ENCODE measurements around the gene CDH22.

The CDH22 gene

DNA sequence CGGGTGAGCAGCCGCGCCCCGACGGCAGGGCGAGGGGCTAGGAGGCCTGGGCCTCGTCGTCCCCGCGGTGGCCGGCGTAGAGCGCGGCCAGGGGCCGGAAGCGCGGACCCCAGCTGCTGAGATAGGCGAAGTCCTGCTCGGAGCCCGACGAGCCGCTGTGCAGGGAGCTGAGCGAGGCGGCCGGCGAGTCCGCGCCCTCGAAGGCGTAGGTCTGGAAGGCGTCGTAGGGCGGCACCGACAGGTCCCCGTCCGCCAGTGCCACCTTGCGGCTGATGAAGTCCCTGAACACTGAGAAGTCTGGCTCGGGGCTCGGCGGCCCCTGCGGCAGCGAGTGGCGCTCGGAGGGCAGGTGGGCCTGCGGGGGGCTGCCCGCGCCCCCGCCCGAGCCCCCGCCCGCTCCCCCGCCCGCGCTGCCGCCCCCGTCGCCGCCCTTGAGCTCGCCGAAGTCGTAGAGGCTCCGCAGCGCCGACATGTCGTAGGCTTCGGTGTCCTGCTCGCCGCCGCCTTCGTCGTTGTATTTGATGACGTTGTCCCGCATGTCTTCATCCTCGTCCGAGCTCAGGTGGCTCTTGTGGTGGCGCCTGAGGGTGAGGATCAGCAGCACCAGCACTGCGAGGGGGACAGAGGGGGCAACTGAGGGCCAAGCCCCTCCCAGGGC lies 133.7 kb downstream of the CDH22 start:
- no peak overlapping the region for H3K23ac ChIP-seq (ENCODE audit: low read length in 2 of 2)
- no peak overlapping the region for H2AK5ac ChIP-seq (ENCODE audit: low read length, severe bottlenecking)
- no peaks in the 10 kb centered on the region for H3K79me1 ChIP-seq (replicated peaks; ENCODE audit: low read length, poor library complexity, severe bottlenecking)
- no peak overlapping the region for H3K4ac ChIP-seq (ENCODE audit: low read depth in 1 of 2, low read length in 2 of 2)
- H2BK15ac ChIP-seq (ENCODE audit: low read depth, poor library complexity, severe bottlenecking) = no peak overlapping the region
- no peaks in the 10 kb centered on the region for H3K9me3 ChIP-seq (ENCODE audit: control insufficient read depth, low read length)
- H3K36me3 ChIP-seq (ENCODE audit: control insufficient read depth in 1 of 2, insufficient read depth in 2 of 2, low read depth in 1 of 2, low read length in 2 of 2) = no peaks in the 10 kb centered on the region
- H2AFZ ChIP-seq (ENCODE audit: low read depth, low read length) = no peak overlapping the region
- no peak overlapping the region for H3K14ac ChIP-seq (ENCODE audit: low read length in 2 of 2)
- peaks cover 8% of the 10 kb centered on the region for H3K4me1 ChIP-seq (ENCODE audit: control insufficient read depth, insufficient read depth, low read depth, low read length)
- H3K4me2 ChIP-seq (ENCODE audit: low read length, poor library complexity, severe bottlenecking) = no peak overlapping the region
- H4K8ac ChIP-seq (ENCODE audit: low read length) = no peak overlapping the region
- H4K91ac ChIP-seq (ENCODE audit: low read length) = no peak overlapping the region
- WGBS = 12% methylated on average over 64 of the region's 77 CpGs
- no peak overlapping the region for H3K9ac ChIP-seq (ENCODE audit: low read length)
- no peak overlapping the region for H2BK120ac ChIP-seq (ENCODE audit: low read depth, low read length)
- H3K18ac ChIP-seq (ENCODE audit: low read depth in 1 of 2, low read length in 2 of 2) = no peak overlapping the region
- no peak overlapping the region for H3K27ac ChIP-seq (ENCODE audit: low read length, poor library complexity, severe bottlenecking)
- DNase-seq = peak; percentile 57
- H2BK5ac ChIP-seq (ENCODE audit: low read depth, low read length, poor library complexity, severe bottlenecking) = no peak overlapping the region
- H3K27me3 ChIP-seq (ENCODE audit: control insufficient read depth in 1 of 2, insufficient read depth in 1 of 2, low read length in 2 of 2) = peaks cover 62 to 96% of the 10 kb centered on the region in 2 experiments
- peak overlapping the region in 1 of 2 experiments; percentile 37 for H3K4me3 ChIP-seq (ENCODE audit: insufficient read depth in 1 of 2, low read depth in 1 of 2, low read length in 2 of 2)
- H2BK12ac ChIP-seq (ENCODE audit: low read length in 2 of 2) = no peak overlapping the region

DNA sequence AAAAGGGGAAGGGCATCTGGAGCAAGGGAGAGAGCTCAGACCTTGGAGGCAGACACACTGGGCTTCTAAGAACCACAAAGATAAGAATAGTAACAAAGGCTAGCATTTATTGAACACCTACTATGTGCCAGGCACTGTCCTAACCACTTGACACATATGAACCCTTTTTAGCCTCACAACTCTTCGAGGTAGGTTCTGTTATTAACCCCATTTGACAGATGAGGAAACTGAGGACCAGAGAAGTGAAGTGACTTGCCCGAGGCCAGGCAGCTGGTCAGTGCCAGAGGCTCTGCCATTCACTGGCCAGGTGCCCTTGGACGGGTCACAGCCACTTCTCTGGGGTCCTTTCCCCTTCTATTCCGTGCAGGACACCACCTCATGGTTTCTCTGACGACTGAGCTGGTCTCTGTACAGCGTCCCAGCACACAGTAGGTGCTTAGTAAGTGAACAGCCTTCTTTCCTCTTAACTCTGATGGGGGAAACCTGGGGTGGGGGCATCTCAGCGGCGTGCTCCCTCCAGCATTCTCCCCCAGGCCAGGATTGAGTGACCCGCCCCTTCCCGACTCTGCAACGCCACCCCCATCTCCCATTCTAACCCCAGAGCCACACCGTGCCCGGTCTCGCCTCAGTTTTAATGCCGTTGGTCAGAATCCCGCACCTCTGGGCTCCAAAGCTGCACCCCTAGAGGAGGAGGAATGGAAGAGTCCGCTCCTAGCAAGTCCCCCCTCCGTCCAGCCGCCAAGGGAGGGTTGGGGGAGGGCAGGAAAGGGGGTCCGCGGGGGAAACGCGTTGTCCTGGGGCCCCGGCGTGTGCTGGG lies 134.4 kb downstream of the CDH22 start:
- Histone ChIP-seq H2AK5ac (ENCODE audit: low read length, severe bottlenecking) (no peak overlapping the region), H3K36me3 (ENCODE audit: control insufficient read depth in 1 of 2, insufficient read depth in 2 of 2, low read depth in 1 of 2, low read length in 2 of 2) (no peaks in the 10 kb centered on the region), H3K9ac (ENCODE audit: low read length) (no peak overlapping the region), H3K18ac (ENCODE audit: low read depth in 1 of 2, low read length in 2 of 2) (no peak overlapping the region), H3K14ac (ENCODE audit: low read length in 2 of 2) (no peak overlapping the region), H2BK12ac (ENCODE audit: low read length in 2 of 2) (no peak overlapping the region), H2BK15ac (ENCODE audit: low read depth, poor library complexity, severe bottlenecking) (no peak overlapping the region), H2AFZ (ENCODE audit: low read depth, low read length) (no peak overlapping the region), H3K4me2 (ENCODE audit: low read length, poor library complexity, severe bottlenecking) (no peak overlapping the region), H3K79me1 (replicated peaks; ENCODE audit: low read length, poor library complexity, severe bottlenecking) (no peaks in the 10 kb centered on the region), H3K27ac (ENCODE audit: low read length, poor library complexity, severe bottlenecking) (no peak overlapping the region), H4K91ac (ENCODE audit: low read length) (no peak overlapping the region), H4K8ac (ENCODE audit: low read length) (no peak overlapping the region), H3K4me3 (ENCODE audit: insufficient read depth in 1 of 2, low read depth in 1 of 2, low read length in 2 of 2) (peak overlapping the region in 1 of 2 experiments; percentile 37), H3K9me3 (ENCODE audit: control insufficient read depth, low read length) (no peaks in the 10 kb centered on the region), H3K23ac (ENCODE audit: low read length in 2 of 2) (no peak overlapping the region), H3K4ac (ENCODE audit: low read depth in 1 of 2, low read length in 2 of 2) (no peak overlapping the region), H3K4me1 (ENCODE audit: control insufficient read depth, insufficient read depth, low read depth, low read length) (peaks cover 8% of the 10 kb centered on the region), H2BK5ac (ENCODE audit: low read depth, low read length, poor library complexity, severe bottlenecking) (no peak overlapping the region), H2BK120ac (ENCODE audit: low read depth, low read length) (no peak overlapping the region), H3K27me3 (ENCODE audit: control insufficient read depth in 1 of 2, insufficient read depth in 1 of 2, low read length in 2 of 2) (peaks cover 62 to 95% of the 10 kb centered on the region in 2 experiments)
- WGBS = 28% methylated on average over 15 of the region's 25 CpGs
- DNase-seq = no peak

- no peaks in the 10 kb centered on the region for H3K9me3 ChIP-seq (ENCODE audit: control insufficient read depth, low read length)
- H3K23ac ChIP-seq (ENCODE audit: low read length in 2 of 2) = no peak overlapping the region
- no peak overlapping the region for H2BK15ac ChIP-seq (ENCODE audit: low read depth, poor library complexity, severe bottlenecking)
- H3K9ac ChIP-seq (ENCODE audit: low read length) = no peak overlapping the region
- DNase-seq = no peak
- H3K36me3 ChIP-seq (ENCODE audit: control insufficient read depth in 1 of 2, insufficient read depth in 2 of 2, low read depth in 1 of 2, low read length in 2 of 2) = no peaks in the 10 kb centered on the region
- peaks cover 68 to 95% of the 10 kb centered on the region in 2 experiments for H3K27me3 ChIP-seq (ENCODE audit: control insufficient read depth in 1 of 2, insufficient read depth in 1 of 2, low read length in 2 of 2)
- no peak overlapping the region for H3K4ac ChIP-seq (ENCODE audit: low read depth in 1 of 2, low read length in 2 of 2)
- no peak overlapping the region for H4K8ac ChIP-seq (ENCODE audit: low read length)
- H3K4me1 ChIP-seq (ENCODE audit: control insufficient read depth, insufficient read depth, low read depth, low read length) = peaks cover 8% of the 10 kb centered on the region
- no peak overlapping the region for H4K91ac ChIP-seq (ENCODE audit: low read length)
- no peak overlapping the region for H3K27ac ChIP-seq (ENCODE audit: low read length, poor library complexity, severe bottlenecking)
- no peak overlapping the region for H3K4me2 ChIP-seq (ENCODE audit: low read length, poor library complexity, severe bottlenecking)
- no peak overlapping the region for H2AK5ac ChIP-seq (ENCODE audit: low read length, severe bottlenecking)
- no peak overlapping the region for H3K14ac ChIP-seq (ENCODE audit: low read length in 2 of 2)
- H3K18ac ChIP-seq (ENCODE audit: low read depth in 1 of 2, low read length in 2 of 2) = no peak overlapping the region
- no peak overlapping the region for H2BK5ac ChIP-seq (ENCODE audit: low read depth, low read length, poor library complexity, severe bottlenecking)
- no peak overlapping the region for H2BK120ac ChIP-seq (ENCODE audit: low read depth, low read length)
- H2BK12ac ChIP-seq (ENCODE audit: low read length in 2 of 2) = no peak overlapping the region
- H3K79me1 ChIP-seq (replicated peaks; ENCODE audit: low read length, poor library complexity, severe bottlenecking) = no peaks in the 10 kb centered on the region
- WGBS = 100% methylated on average over 1 of the region's 3 CpGs
- H3K4me3 ChIP-seq (ENCODE audit: insufficient read depth in 1 of 2, low read depth in 1 of 2, low read length in 2 of 2) = no peak overlapping the region
- H2AFZ ChIP-seq (ENCODE audit: low read depth, low read length) = no peak overlapping the region
Measured at GRCh38 chr20:46172961-46173536, 135.2 kb downstream of the CDH22 start.

DNA sequence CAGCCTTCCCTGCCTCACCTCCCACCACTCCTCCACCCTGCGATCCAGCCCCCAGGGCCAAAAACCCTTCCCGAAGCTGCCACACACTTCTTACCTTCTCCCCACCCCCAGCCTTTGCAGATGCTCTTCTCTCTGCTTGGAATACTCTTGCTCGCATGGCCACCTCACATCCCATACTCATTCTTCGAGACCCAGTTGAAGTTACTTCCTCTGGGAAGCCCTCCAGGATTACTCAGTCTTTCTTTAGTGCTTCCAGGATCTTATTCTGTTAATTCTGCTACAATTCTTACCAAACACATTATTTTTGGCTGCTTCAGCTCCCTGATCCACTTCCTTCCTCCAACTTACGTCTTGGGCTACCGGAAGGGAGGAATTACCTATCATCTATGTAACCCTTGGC lies 135.8 kb downstream of the CDH22 start:
- no peak for DNase-seq
- no peaks in the 10 kb centered on the region for H3K79me1 ChIP-seq (replicated peaks; ENCODE audit: low read length, poor library complexity, severe bottlenecking)
- H3K4ac ChIP-seq (ENCODE audit: low read depth in 1 of 2, low read length in 2 of 2) = no peak overlapping the region
- no peak overlapping the region for H2AK5ac ChIP-seq (ENCODE audit: low read length, severe bottlenecking)
- H3K27ac ChIP-seq (ENCODE audit: low read length, poor library complexity, severe bottlenecking) = no peak overlapping the region
- 83% methylated on average over 5 of the region's 6 CpGs for WGBS
- H4K91ac ChIP-seq (ENCODE audit: low read length) = no peak overlapping the region
- no peaks in the 10 kb centered on the region for H3K9me3 ChIP-seq (ENCODE audit: control insufficient read depth, low read length)
- no peak overlapping the region for H3K23ac ChIP-seq (ENCODE audit: low read length in 2 of 2)
- H3K27me3 ChIP-seq (ENCODE audit: control insufficient read depth in 1 of 2, insufficient read depth in 1 of 2, low read length in 2 of 2) = peaks cover 68 to 96% of the 10 kb centered on the region in 2 experiments
- no peak overlapping the region for H2BK12ac ChIP-seq (ENCODE audit: low read length in 2 of 2)
- H2BK120ac ChIP-seq (ENCODE audit: low read depth, low read length) = no peak overlapping the region
- no peak overlapping the region for H3K4me2 ChIP-seq (ENCODE audit: low read length, poor library complexity, severe bottlenecking)
- peaks cover 6% of the 10 kb centered on the region for H3K4me1 ChIP-seq (ENCODE audit: control insufficient read depth, insufficient read depth, low read depth, low read length)
- H3K9ac ChIP-seq (ENCODE audit: low read length) = no peak overlapping the region
- H3K18ac ChIP-seq (ENCODE audit: low read depth in 1 of 2, low read length in 2 of 2) = no peak overlapping the region
- no peak overlapping the region for H2AFZ ChIP-seq (ENCODE audit: low read depth, low read length)
- H2BK5ac ChIP-seq (ENCODE audit: low read depth, low read length, poor library complexity, severe bottlenecking) = no peak overlapping the region
- H4K8ac ChIP-seq (ENCODE audit: low read length) = no peak overlapping the region
- no peak overlapping the region for H2BK15ac ChIP-seq (ENCODE audit: low read depth, poor library complexity, severe bottlenecking)
- no peaks in the 10 kb centered on the region for H3K36me3 ChIP-seq (ENCODE audit: control insufficient read depth in 1 of 2, insufficient read depth in 2 of 2, low read depth in 1 of 2, low read length in 2 of 2)
- H3K14ac ChIP-seq (ENCODE audit: low read length in 2 of 2) = no peak overlapping the region
- no peak overlapping the region for H3K4me3 ChIP-seq (ENCODE audit: insufficient read depth in 1 of 2, low read depth in 1 of 2, low read length in 2 of 2)
